Vagina (tissue), 2 donors: ENCODE data around the gene ESRRG.

Experiments used
- CTCF ChIP-seq, 3 experiments: fragments of 450-650 bp in 2 of 3; fragments of 200-600 bp in 1 of 3; sonication (generic) in 1 of 3; IDR thresholded peaks; one replicate each; pipeline ENCODE4 v1.5.1; 2017 to 2019; ENCODE audit warnings: antibody characterized with exemption in 3 of 3, mild to moderate bottlenecking in 2 of 3, moderate library complexity in 2 of 3
- POLR2A ChIP-seq, 2 donors: fragments of 450-650 bp; IDR thresholded peaks; one replicate each; pipeline ENCODE4 v1.6.1; 2017; ENCODE audit warnings: antibody characterized with exemption in 2 of 2, mild to moderate bottlenecking in 2 of 2, moderate library complexity in 2 of 2

GRCh38 chr1:216596281-216596862 lies 126.9 kb downstream of the ESRRG start:
- TF ChIP-seq CTCF (IDR thresholded peaks at IDR 0.05) = no peak
- TF ChIP-seq POLR2A (IDR thresholded peaks at IDR 0.05) = no peak
